ENCODE results near the gene PFKFB4.

The PFKFB4 gene

DNA sequence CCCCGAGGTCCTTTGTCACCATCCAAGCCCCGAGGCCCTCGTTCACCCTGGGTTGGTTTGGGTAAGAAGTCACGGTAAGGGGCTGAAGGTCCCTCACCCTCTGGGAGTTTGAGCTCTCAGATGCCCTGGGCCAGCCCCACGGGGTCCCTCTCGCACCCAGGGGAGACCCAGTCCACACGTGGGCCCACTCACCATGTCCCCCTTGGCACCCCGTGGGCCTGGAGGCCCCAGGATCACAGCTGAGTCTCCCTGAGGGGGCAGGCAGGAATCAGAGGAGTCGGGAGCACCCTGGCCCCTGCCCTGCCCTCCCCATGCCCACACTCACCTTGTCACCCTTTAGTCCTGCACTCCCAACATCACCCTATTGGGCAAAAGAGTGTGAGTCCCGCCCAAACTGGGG, 12.8 kb upstream of the PFKFB4 start:
- Histone ChIP-seq H3K36me3 (ENCODE audit: control insufficient read depth, low read length) (no peaks in the 10 kb centered on the region), H3K4me1 (ENCODE audit: control insufficient read depth, low read length) (no peaks in the 10 kb centered on the region), H3K4me2 (ENCODE audit: low read length) (no peak overlapping the region), H3K27ac (ENCODE audit: low read depth, low read length) (no peak overlapping the region), H3K79me2 (ENCODE audit: control insufficient read depth, low read length) (no peaks in the 10 kb centered on the region), H3K27me3 (ENCODE audit: control insufficient read depth, low read length) (no peaks in the 10 kb centered on the region), H3K9me2 (replicated peaks; ENCODE audit: control insufficient read depth, low read length) (no peaks in the 10 kb centered on the region), H3K9me3 (ENCODE audit: control insufficient read depth, insufficient read depth, low read length) (no peaks in the 10 kb centered on the region), H3K4me3 (ENCODE audit: low read length) (no peak overlapping the region), H4K20me1 (ENCODE audit: control insufficient read depth, insufficient read depth, low read depth, low read length) (no peaks in the 10 kb centered on the region), H3F3A (ENCODE audit: control insufficient read depth, insufficient read depth) (no peaks in the 10 kb centered on the region)
- TF ChIP-seq, protein P1, sequence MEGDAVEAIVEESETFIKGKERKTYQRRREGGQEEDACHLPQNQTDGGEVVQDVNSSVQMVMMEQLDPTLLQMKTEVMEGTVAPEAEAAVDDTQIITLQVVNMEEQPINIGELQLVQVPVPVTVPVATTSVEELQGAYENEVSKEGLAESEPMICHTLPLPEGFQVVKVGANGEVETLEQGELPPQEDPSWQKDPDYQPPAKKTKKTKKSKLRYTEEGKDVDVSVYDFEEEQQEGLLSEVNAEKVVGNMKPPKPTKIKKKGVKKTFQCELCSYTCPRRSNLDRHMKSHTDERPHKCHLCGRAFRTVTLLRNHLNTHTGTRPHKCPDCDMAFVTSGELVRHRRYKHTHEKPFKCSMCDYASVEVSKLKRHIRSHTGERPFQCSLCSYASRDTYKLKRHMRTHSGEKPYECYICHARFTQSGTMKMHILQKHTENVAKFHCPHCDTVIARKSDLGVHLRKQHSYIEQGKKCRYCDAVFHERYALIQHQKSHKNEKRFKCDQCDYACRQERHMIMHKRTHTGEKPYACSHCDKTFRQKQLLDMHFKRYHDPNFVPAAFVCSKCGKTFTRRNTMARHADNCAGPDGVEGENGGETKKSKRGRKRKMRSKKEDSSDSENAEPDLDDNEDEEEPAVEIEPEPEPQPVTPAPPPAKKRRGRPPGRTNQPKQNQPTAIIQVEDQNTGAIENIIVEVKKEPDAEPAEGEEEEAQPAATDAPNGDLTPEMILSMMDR (IDR thresholded peaks at IDR 0.05; ENCODE audit: low read depth, low read length, poor library complexity, severe bottlenecking): no peak
- no peak for TF ChIP-seq EZH2phosphoT487 (IDR thresholded peaks at IDR 0.05; ENCODE audit: borderline replicate concordance, low read length)

DNA sequence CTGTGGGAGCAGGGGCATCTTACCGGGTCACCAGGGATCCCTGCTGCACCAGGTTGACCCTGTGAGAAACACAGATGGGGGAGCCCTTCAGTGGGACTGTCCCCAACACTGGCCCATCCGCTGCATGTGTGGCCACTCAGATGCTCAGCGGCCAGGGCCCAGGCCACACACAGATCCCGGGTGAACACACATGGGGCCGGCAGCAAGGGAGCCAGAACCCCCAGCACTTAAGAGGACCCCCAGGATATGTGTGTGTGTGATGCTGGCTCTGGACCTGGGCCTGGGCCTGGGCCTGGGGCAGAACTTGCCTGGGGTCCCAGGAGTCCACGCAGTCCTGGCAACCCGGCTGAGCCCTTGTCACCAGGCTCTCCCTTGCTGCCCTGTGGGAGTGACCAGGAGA, 11.9 kb upstream of the PFKFB4 start:
- Histone ChIP-seq H3K4me1 (ENCODE audit: control insufficient read depth, low read length) (no peaks in the 10 kb centered on the region), H3K4me2 (ENCODE audit: low read length) (no peak overlapping the region), H4K20me1 (ENCODE audit: control insufficient read depth, insufficient read depth, low read depth, low read length) (no peaks in the 10 kb centered on the region), H3K27ac (ENCODE audit: low read depth, low read length) (no peak overlapping the region), H3K4me3 (ENCODE audit: low read length) (no peak overlapping the region), H3K9me2 (replicated peaks; ENCODE audit: control insufficient read depth, low read length) (no peaks in the 10 kb centered on the region), H3K9me3 (ENCODE audit: control insufficient read depth, insufficient read depth, low read length) (no peaks in the 10 kb centered on the region), H3K27me3 (ENCODE audit: control insufficient read depth, low read length) (no peaks in the 10 kb centered on the region), H3K79me2 (ENCODE audit: control insufficient read depth, low read length) (no peaks in the 10 kb centered on the region), H3K36me3 (ENCODE audit: control insufficient read depth, low read length) (no peaks in the 10 kb centered on the region), H3F3A (ENCODE audit: control insufficient read depth, insufficient read depth) (no peaks in the 10 kb centered on the region)
- TF ChIP-seq, protein P1 (IDR thresholded peaks at IDR 0.05; ENCODE audit: low read depth, low read length, poor library complexity, severe bottlenecking): no peak
- TF ChIP-seq EZH2phosphoT487 (IDR thresholded peaks at IDR 0.05; ENCODE audit: borderline replicate concordance, low read length): no peak

DNA sequence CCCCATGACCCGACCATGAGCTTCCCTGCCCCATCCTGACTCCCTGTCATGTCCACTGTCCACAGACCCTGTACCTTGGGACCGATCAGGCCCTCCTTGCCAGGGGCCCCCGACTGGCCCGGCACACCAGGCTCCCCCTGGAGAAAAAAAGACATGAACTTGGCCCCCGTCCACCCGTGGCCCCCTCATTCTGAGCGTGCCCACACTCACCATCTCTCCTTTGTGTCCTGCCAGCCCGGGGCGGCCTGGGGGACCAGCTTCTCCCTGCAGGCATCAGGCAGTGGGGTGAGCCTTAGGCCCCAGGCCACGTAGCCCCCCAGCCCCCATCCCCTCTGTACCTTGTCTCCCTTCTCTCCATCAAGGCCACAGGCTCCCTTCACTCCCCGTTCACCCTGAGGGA, 10.9 kb upstream of the PFKFB4 start:
- Histone ChIP-seq H3K27me3 (ENCODE audit: control insufficient read depth, low read length) (no peaks in the 10 kb centered on the region), H3K27ac (ENCODE audit: low read depth, low read length) (no peak overlapping the region), H4K20me1 (ENCODE audit: control insufficient read depth, insufficient read depth, low read depth, low read length) (no peaks in the 10 kb centered on the region), H3F3A (ENCODE audit: control insufficient read depth, insufficient read depth) (no peaks in the 10 kb centered on the region), H3K9me2 (replicated peaks; ENCODE audit: control insufficient read depth, low read length) (no peaks in the 10 kb centered on the region), H3K36me3 (ENCODE audit: control insufficient read depth, low read length) (no peaks in the 10 kb centered on the region), H3K4me1 (ENCODE audit: control insufficient read depth, low read length) (no peaks in the 10 kb centered on the region), H3K4me2 (ENCODE audit: low read length) (no peak overlapping the region), H3K9me3 (ENCODE audit: control insufficient read depth, insufficient read depth, low read length) (no peaks in the 10 kb centered on the region), H3K79me2 (ENCODE audit: control insufficient read depth, low read length) (no peaks in the 10 kb centered on the region), H3K4me3 (ENCODE audit: low read length) (no peak overlapping the region)
- TF ChIP-seq EZH2phosphoT487 (IDR thresholded peaks at IDR 0.05; ENCODE audit: borderline replicate concordance, low read length): no peak
- TF ChIP-seq, protein P1 (IDR thresholded peaks at IDR 0.05; ENCODE audit: low read depth, low read length, poor library complexity, severe bottlenecking): no peak

DNA sequence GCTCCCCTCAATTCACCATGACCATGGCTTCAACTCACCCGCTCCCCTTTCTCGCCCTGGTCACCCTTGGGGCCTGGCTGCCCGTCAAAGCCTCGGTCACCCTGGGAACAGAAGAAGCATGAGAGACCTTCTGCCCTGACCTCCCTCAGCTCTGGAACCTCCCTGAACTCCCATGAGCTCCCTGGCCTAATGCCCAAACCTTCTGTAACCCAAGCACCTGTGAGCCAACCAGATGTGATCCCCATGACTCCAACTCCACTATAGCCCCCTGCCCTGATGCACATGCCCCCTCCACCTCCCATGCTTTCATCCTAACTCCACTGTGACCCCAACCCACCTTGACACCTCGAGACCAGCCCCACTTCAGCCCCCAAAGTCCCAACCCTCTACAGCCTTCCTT, 10.5 kb upstream of the PFKFB4 start:
- no peaks in the 10 kb centered on the region for H3K27me3 ChIP-seq (ENCODE audit: control insufficient read depth, low read length)
- no peaks in the 10 kb centered on the region for H3K9me2 ChIP-seq (replicated peaks; ENCODE audit: control insufficient read depth, low read length)
- no peak overlapping the region for H3K4me3 ChIP-seq (ENCODE audit: low read length)
- no peaks in the 10 kb centered on the region for H3K9me3 ChIP-seq (ENCODE audit: control insufficient read depth, insufficient read depth, low read length)
- TF ChIP-seq, protein P1 (IDR thresholded peaks at IDR 0.05; ENCODE audit: low read depth, low read length, poor library complexity, severe bottlenecking): no peak
- no peak for TF ChIP-seq EZH2phosphoT487 (IDR thresholded peaks at IDR 0.05; ENCODE audit: borderline replicate concordance, low read length)
- no peak overlapping the region for H3K4me2 ChIP-seq (ENCODE audit: low read length)
- no peaks in the 10 kb centered on the region for H3K79me2 ChIP-seq (ENCODE audit: control insufficient read depth, low read length)
- H3K4me1 ChIP-seq (ENCODE audit: control insufficient read depth, low read length): no peaks in the 10 kb centered on the region
- no peaks in the 10 kb centered on the region for H3F3A ChIP-seq (ENCODE audit: control insufficient read depth, insufficient read depth)
- H4K20me1 ChIP-seq (ENCODE audit: control insufficient read depth, insufficient read depth, low read depth, low read length): no peaks in the 10 kb centered on the region
- no peak overlapping the region for H3K27ac ChIP-seq (ENCODE audit: low read depth, low read length)
- no peaks in the 10 kb centered on the region for H3K36me3 ChIP-seq (ENCODE audit: control insufficient read depth, low read length)
